Epithelial cell of esophagus (primary cell): ENCODE measurements around the gene MALRD1.
A peak's percentile ranks its signal among the peaks of the same experiment; 100 is the strongest.

Source experiments
- DNase-seq: peaks from one replicate; pipeline ENCODE4 v3.0.0; 2010; ENCODE audit warnings: low read depth
- H3K4me3 ChIP-seq: 2 replicates; pipeline ENCODE4 v1.5.1; 2011; ENCODE audit warnings: mild to moderate bottlenecking, low read length, control low read depth
- CTCF ChIP-seq: IDR thresholded peaks from 2 replicates; pipeline ENCODE4 v1.5.1; 2011; ENCODE audit warnings: low read depth, mild to moderate bottlenecking, low read length, control low read depth, inconsistent platforms; ENCODE audit not compliant: insufficient read depth; ENCODE audit errors: missing control alignments

The MALRD1 gene

GRCh38 chr10:19775296-19775695 is 726.7 kb downstream of the MALRD1 start:
- TF ChIP-seq CTCF = no peak
- no peak overlapping the region for H3K4me3 ChIP-seq

GRCh38 chr10:19777806-19778205 is 729.2 kb downstream of the MALRD1 start:
- H3K4me3 ChIP-seq = no peak overlapping the region
- DNase-seq = peak; percentile 18
- TF ChIP-seq CTCF = no peak

More at GRCh38 chr10:19775296-19775695, 726.7 kb downstream of the MALRD1 start:
- DNase-seq = no peak

GRCh38 chr10:19778996-19779395 is 730.4 kb downstream of the MALRD1 start:
- no peak overlapping the region for H3K4me3 ChIP-seq
- DNase-seq = no peak
- TF ChIP-seq CTCF = no peak

GRCh38 chr10:19782430-19783089 is 734.0 kb downstream of the MALRD1 start:
- DNase-seq = no peak
- TF ChIP-seq CTCF = no peak
- no peak overlapping the region for H3K4me3 ChIP-seq

GRCh38 chr10:19783721-19784120 is 735.1 kb downstream of the MALRD1 start:
- H3K4me3 ChIP-seq = no peak overlapping the region
- no peak for TF ChIP-seq CTCF
- no peak for DNase-seq
